Measurements from ENCODE around the gene RPS3. TPM values are rescaled to one million over a fixed set of nuclear protein-coding genes. Genes with fewer than 3 reads are reported as not detected.

Gene RPS3
- total and polyA plus RNA-seq, 2 of the 13 experiments (the other 11 are each of a cell fraction or from before 2014, with no cell fraction given), result 2,143 to 3,616 TPM

DNA sequence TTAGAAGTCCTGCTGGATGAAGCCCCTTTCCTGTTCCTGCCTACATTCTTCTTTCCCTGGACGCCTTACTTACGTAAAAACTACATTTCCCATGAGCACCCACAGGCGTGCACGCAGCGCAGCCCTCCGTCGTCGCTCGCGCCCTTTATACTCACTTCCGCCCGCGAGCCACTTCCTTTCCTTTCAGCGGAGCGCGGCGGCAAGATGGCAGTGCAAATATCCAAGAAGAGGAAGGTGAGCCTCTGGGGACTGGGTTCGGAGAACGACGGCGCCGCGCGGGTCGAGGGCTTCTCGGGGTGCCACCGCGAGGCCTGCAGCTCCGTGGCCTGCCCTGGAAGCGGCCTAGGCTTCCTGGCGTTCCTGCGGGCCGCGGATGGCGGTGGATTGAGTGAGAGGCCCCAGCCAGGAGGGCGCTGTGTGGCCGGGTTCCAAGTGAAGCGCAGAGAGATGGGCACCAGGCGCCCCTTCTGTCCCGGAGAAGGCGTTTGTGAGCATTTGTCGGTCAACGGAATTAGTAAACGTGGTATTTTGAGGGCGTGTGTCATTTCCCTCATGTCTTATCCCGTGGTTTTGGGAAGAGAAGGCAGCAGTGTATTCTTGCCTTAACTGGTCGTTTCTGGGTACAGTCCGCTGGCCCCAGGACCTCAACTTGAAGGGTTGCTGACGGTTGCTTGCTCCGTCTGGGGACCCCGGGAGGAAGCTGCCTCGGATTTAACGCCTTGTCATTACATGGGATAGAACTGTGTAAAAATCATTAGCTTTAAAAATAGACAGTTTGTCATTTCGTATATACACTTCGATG lies at the start of gene RPS3 (continued):
- TF ChIP-seq, protein P1, sequence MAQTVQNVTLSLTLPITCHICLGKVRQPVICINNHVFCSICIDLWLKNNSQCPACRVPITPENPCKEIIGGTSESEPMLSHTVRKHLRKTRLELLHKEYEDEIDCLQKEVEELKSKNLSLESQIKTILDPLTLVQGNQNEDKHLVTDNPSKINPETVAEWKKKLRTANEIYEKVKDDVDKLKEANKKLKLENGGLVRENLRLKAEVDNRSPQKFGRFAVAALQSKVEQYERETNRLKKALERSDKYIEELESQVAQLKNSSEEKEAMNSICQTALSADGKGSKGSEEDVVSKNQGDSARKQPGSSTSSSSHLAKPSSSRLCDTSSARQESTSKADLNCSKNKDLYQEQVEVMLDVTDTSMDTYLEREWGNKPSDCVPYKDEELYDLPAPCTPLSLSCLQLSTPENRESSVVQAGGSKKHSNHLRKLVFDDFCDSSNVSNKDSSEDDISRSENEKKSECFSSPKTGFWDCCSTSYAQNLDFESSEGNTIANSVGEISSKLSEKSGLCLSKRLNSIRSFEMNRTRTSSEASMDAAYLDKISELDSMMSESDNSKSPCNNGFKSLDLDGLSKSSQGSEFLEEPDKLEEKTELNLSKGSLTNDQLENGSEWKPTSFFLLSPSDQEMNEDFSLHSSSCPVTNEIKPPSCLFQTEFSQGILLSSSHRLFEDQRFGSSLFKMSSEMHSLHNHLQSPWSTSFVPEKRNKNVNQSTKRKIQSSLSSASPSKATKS (CRISPR knock-in tag; IDR thresholded peaks at IDR 0.05), result no peak
- peak; percentile 92 for TF ChIP-seq YY1 (IDR thresholded peaks at IDR 0.05; ENCODE audit: insufficient read depth, insufficient replicate concordance, low read depth, low read length)
- TF ChIP-seq ZNF17 (CRISPR knock-in tag; IDR thresholded peaks at IDR 0.05), result no peak
- peak; percentile 71; the same call in 1 of the 2 replicates for TF ChIP-seq ZBTB42 (CRISPR knock-in tag; IDR thresholded peaks at IDR 0.05)
- TF ChIP-seq ZNF552 (CRISPR knock-in tag; IDR thresholded peaks at IDR 0.05; ENCODE audit: borderline replicate concordance), result no peak
- TF ChIP-seq ZNF20 (CRISPR knock-in tag; IDR thresholded peaks at IDR 0.05), result no peak
- peak; percentile 89 for TF ChIP-seq PTBP1 (IDR thresholded peaks at IDR 0.05; ENCODE audit: low read depth, low read length, poor library complexity, severe bottlenecking)
- TF ChIP-seq MAFK (conservative IDR thresholded peaks at IDR 0.05 in 1 of 2, IDR thresholded peaks at IDR 0.05 in 1 of 2; ENCODE audit: low read length in 2 of 2), result no peak
- TF ChIP-seq DPF2 (CRISPR knock-in tag; IDR thresholded peaks at IDR 0.05; ENCODE audit: borderline replicate concordance, low read depth), result no peak; the same call in 1 of the 2 replicates
- peak; percentile 83 for TF ChIP-seq MTF1 (CRISPR knock-in tag; IDR thresholded peaks at IDR 0.05)
- TF ChIP-seq ZFP41 (CRISPR knock-in tag; IDR thresholded peaks at IDR 0.05; ENCODE audit: borderline replicate concordance), result peak; percentile 93; the same call in 1 of the 2 replicates
- TF ChIP-seq E2F1 (CRISPR knock-in tag; IDR thresholded peaks at IDR 0.05), result peak; percentile 96

Measured in HepG2 (cell line).